ENCODE data around the gene PERM1. TPM values are rescaled to one million over a fixed set of nuclear protein-coding genes. Genes with fewer than 3 reads are reported as not detected.

PERM1 gene
- total RNA-seq, 1 experiment from 2014 or later, result 0.39 TPM

DNA sequence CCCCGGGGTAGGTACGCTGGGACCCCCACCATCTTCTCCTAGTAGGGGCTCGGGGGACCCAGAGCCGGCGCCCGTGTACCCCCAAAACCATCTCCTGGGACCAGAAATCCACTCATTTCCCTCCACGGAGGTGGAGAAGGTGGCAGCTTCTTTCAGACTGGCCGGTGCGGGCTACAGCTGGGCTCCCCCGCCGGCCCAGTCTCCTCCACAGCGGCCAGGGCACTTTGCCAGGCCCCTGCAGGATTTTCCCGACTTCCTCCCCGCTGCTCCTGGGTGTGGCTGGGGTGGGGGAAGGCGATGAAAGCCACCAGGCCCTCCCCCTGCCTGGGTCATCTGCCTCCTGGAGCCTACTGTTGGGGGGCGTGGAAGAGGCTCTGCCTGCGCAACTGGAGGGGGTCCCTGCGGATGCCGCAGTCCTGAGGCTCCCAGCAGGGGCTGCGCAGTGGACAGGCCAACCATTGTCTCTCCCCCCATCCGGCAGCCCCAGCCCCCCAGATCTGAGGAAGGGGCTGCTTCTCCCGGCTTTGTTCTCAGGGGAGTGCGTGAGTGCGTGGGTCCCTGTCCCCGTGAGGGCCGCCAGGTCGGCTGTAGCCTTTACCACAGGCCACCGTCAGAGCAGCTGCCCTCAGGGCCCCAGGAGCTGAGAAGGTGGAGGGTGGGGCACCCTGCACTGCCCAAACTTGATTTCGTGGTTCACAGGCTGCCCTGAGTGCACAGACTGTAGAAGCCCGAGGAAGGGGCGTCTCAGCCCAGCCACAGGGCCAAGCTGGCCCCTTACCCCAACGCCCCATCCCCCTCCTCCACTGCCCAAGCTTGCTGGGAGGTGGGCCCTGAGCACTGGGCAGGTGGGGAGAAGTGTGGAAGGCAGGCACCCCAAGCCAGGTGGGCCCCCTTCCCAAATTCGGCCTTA, 39.4 kb upstream of the PERM1 start:
- Histone ChIP-seq H3K27ac (ENCODE audit: low read depth, low read length) (peak overlapping the region; percentile 87), H3K36me3 (ENCODE audit: control insufficient read depth in 1 of 2, insufficient read depth in 2 of 2, low read length in 2 of 2) (peaks cover 0 to 15% of the 10 kb centered on the region in 2 experiments; a peak in 2 of 4 replicates), H3K9ac (ENCODE audit: low read length) (peak overlapping the region; percentile 90), H3K9me2 (ENCODE audit: insufficient read depth) (no peaks in the 10 kb centered on the region), H3K79me2 (ENCODE audit: insufficient read depth, low read length) (peaks cover 56% of the 10 kb centered on the region), H4K20me1 (ENCODE audit: insufficient read depth) (no peaks in the 10 kb centered on the region), H3K4me2 (ENCODE audit: low read length) (peak overlapping the region; percentile 98), H3K4me1 (ENCODE audit: control insufficient read depth in 1 of 2, insufficient read depth in 2 of 2, low read length in 2 of 2) (peaks cover 42 to 71% of the 10 kb centered on the region in 2 experiments), H3K4me3 (replicated peaks in 1 of 2; ENCODE audit: low read depth in 1 of 2, low read length in 2 of 2) (peak overlapping the region; percentile 73 to 79), H3K27me3 (ENCODE audit: insufficient read depth, low read length) (no peaks in the 10 kb centered on the region), H2AFZ (ENCODE audit: low read depth, low read length, poor library complexity, severe bottlenecking) (no peak overlapping the region), H3K9me3 (ENCODE audit: control insufficient read depth in 1 of 2, insufficient read depth in 1 of 2, low read depth in 1 of 2, low read length in 2 of 2) (no peaks in the 10 kb centered on the region)
- DNase-seq (ENCODE audit: low read depth, low spot score) (no peak), ATAC-seq (peak; percentile 16)
- ChIA-PET CTCF (no interaction called here), POLR2A (interaction anchor here (1.0 to 1.1 kb wide), 2 partner anchors 38 to 41 kb away, joined by 3 read pairs; no protein-coding TSS in a partner anchor), RAD21 (ENCODE audit: low non-redundant PET in 1 of 2, low total read pairs in 2 of 2, uncharacterized antibody in 2 of 2, unreplicated experiment in 2 of 2) (no interaction called here)
- TF ChIP-seq RAD21 (IDR thresholded peaks at IDR 0.05; ENCODE audit: low read depth) (no peak), YY1 (IDR thresholded peaks at IDR 0.05; ENCODE audit: extremely low read depth, insufficient replicate concordance, low read depth, low read length) (peak; percentile 10), TCF7L2 (IDR thresholded peaks at IDR 0.05; ENCODE audit: borderline replicate concordance, extremely low read depth, insufficient read depth, insufficient read length) (peak; percentile 68), POLR2AphosphoS5 (IDR thresholded peaks at IDR 0.05; ENCODE audit: low read depth, low read length) (peak; percentile 48), POLR2A (IDR thresholded peaks at IDR 0.05; ENCODE audit: borderline replicate concordance, extremely low read depth, insufficient read depth, insufficient read length) (no peak)
- TSS peak; percentile 41 for BruUV-seq (replicated peaks)
- intact Hi-C loops (cut with micrococcal nuclease), result no loop called here

DNA sequence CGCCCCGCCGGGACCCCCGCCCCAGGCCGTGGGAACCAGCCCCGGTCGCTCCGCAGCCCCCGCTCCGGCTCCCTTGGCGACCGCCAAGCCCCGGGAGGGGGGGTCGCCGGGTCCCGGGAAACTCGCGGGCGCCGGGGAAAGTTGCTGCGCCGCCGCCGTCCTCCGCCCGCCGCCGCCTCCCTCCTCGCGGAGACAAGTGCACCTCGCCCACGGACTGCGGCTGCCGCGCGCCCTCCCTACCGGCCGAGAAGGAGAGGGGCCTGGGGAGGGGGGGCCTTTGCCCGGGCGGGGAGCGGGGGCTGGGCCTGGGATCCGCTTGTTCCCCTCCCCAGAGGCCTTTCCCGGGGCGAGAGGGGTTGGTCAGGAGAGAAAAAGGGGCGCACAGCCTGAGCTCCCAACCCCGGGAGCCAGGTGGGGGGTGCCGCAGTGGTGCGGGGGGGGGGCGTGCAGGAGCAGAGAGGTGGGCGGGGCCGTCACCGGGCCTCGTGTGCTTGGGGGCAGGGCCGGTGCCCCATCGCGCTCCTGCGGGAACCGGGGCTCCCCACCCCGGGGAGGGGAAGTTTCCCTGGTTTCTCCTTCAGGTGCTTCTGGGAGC, 38.6 kb upstream of the PERM1 start:
- ChIA-PET CTCF (interaction anchor here (1.0 to 3.9 kb wide), 2 partner anchors 19 to 36 kb away, joined by 6 to 17 read pairs; no protein-coding TSS in a partner anchor), POLR2A (interaction anchor here (0.6 to 1.5 kb wide), 3 partner anchors 39 to 143 kb away, joined by 3 read pairs; partner anchors contain the start of gene RNF223), RAD21 (ENCODE audit: low non-redundant PET in 1 of 2, low total read pairs in 2 of 2, uncharacterized antibody in 2 of 2, unreplicated experiment in 2 of 2) (interaction anchor here in 1 of 2 experiments (0.6 kb wide), 1 partner anchor 28 kb away, joined by 4 read pairs; no protein-coding TSS in a partner anchor)
- H3K79me2 ChIP-seq (ENCODE audit: insufficient read depth, low read length), result peaks cover 48% of the 10 kb centered on the region
- H3K27ac ChIP-seq (ENCODE audit: low read depth, low read length), result peak overlapping the region; percentile 87
- peak overlapping the region; percentile 98 for H3K4me2 ChIP-seq (ENCODE audit: low read length)
- H3K4me3 ChIP-seq (replicated peaks in 1 of 2; ENCODE audit: low read depth in 1 of 2, low read length in 2 of 2), result peak overlapping the region; percentile 73 to 79
- peak; percentile 12; the same call in 1 of the 2 replicates for ATAC-seq
- no peaks in the 10 kb centered on the region for H3K27me3 ChIP-seq (ENCODE audit: insufficient read depth, low read length)
- no peaks in the 10 kb centered on the region for H4K20me1 ChIP-seq (ENCODE audit: insufficient read depth)
- no TSS peak for BruUV-seq (replicated peaks)
- no peak for DNase-seq (ENCODE audit: low read depth, low spot score)
- H3K36me3 ChIP-seq (ENCODE audit: control insufficient read depth in 1 of 2, insufficient read depth in 2 of 2, low read length in 2 of 2), result peaks cover 0 to 15% of the 10 kb centered on the region in 2 experiments; a peak in 2 of 4 replicates
- H2AFZ ChIP-seq (ENCODE audit: low read depth, low read length, poor library complexity, severe bottlenecking), result no peak overlapping the region
- intact Hi-C loops (cut with micrococcal nuclease), result no loop called here
- H3K4me1 ChIP-seq (ENCODE audit: control insufficient read depth in 1 of 2, insufficient read depth in 2 of 2, low read length in 2 of 2), result peaks cover 42 to 67% of the 10 kb centered on the region in 2 experiments
- H3K9me2 ChIP-seq (ENCODE audit: insufficient read depth), result no peaks in the 10 kb centered on the region
- no peaks in the 10 kb centered on the region for H3K9me3 ChIP-seq (ENCODE audit: control insufficient read depth in 1 of 2, insufficient read depth in 1 of 2, low read depth in 1 of 2, low read length in 2 of 2)
- TF ChIP-seq ZNF274 (IDR thresholded peaks at IDR 0.05; ENCODE audit: low read depth, low read length), result no peak
- TF ChIP-seq ZFX (IDR thresholded peaks at IDR 0.05), result peak; percentile 37; the same call in 1 of the 2 replicates
- H3K9ac ChIP-seq (ENCODE audit: low read length), result peak overlapping the region; percentile 90

All from HCT116 (cell line).